HUDEP-2 (cell line): Measurements from ENCODE around the gene ADAM8.

Source experiments
- DNase-seq, 76 experiments: peaks; one replicate each; lab custom pipeline; 2025; ENCODE audit not compliant: unreplicated experiment in 76 of 76; lab: John Stamatoyannopoulos, UW

Gene ADAM8

GRCh38 chr10:133309100-133309719, 32.5 kb upstream of the ADAM8 start:
- DNase-seq, result peak in 73 of 76 experiments; percentile 29 to 96 (median 86)

GRCh38 chr10:133308421-133309099, 31.9 kb upstream of the ADAM8 start, which contains the start of the genes TUBGCP2 and ZNF511:
Gene TUBGCP2 (minus strand): TSS chr10:133308872. CDS start chr10:133302941, 5,931 bp downstream.
Gene ZNF511 (plus strand): TSS chr10:133308914. CDS start chr10:133308944, 30 bp downstream.
- peak in 74 of 76 experiments; percentile 13 to 94 (median 77) for DNase-seq

GRCh38 chr10:133307776-133308420, 31.2 kb upstream of the ADAM8 start:
- DNase-seq, result peak in 73 of 76 experiments; percentile 15 to 86 (median 58)

- peak in 1 of 76 experiments; percentile 5 for DNase-seq
Measured at GRCh38 chr10:133306941-133307379, 30.3 kb upstream of the ADAM8 start.

- DNase-seq, result no peak
Measured at GRCh38 chr10:133306097-133306476, 29.4 kb upstream of the ADAM8 start.

- DNase-seq, result no peak
Measured at GRCh38 chr10:133303206-133303605, 26.5 kb upstream of the ADAM8 start.

GRCh38 chr10:133302230-133302629, 25.6 kb upstream of the ADAM8 start:
- DNase-seq, result no peak

GRCh38 chr10:133299738-133300137, 23.1 kb upstream of the ADAM8 start:
- no peak for DNase-seq

- no peak for DNase-seq
Measured at GRCh38 chr10:133299224-133299623, 22.6 kb upstream of the ADAM8 start.

- DNase-seq, result no peak
Measured at GRCh38 chr10:133298466-133298865, 21.8 kb upstream of the ADAM8 start.

GRCh38 chr10:133297504-133297903, 20.8 kb upstream of the ADAM8 start:
- no peak for DNase-seq

GRCh38 chr10:133295426-133296320, 19.0 kb upstream of the ADAM8 start:
- no peak for DNase-seq

- no peak for DNase-seq
Measured at GRCh38 chr10:133294189-133294588, 17.5 kb upstream of the ADAM8 start.

- no peak for DNase-seq
Measured at GRCh38 chr10:133293810-133294119, 17.1 kb upstream of the ADAM8 start.

GRCh38 chr10:133292919-133293809, 16.5 kb upstream of the ADAM8 start:
- DNase-seq, result no peak

- no peak for DNase-seq
Measured at GRCh38 chr10:133289761-133290160, 13.1 kb upstream of the ADAM8 start.

- DNase-seq, result no peak
Measured at GRCh38 chr10:133287832-133288500, 11.3 kb upstream of the ADAM8 start.

GRCh38 chr10:133286366-133286765, 9.7 kb upstream of the ADAM8 start:
- DNase-seq, result no peak

GRCh38 chr10:133285217-133285616, 8.5 kb upstream of the ADAM8 start:
- DNase-seq, result no peak
